Retinal pigment epithelial cell (primary cell): Measurements from ENCODE around the gene FKBP10.
"Not testable (repeated sequence)": the region's sequence is repeated elsewhere in the genome, so short reads cannot be mapped to it uniquely, and the experiment has no call there.

Experiments
- DNase-seq: peaks from one replicate; pipeline ENCODE4 v3.0.0-alpha.2; 2010; ENCODE audit warnings: low read depth
- H3K4me3 ChIP-seq: 2 replicates; pipeline ENCODE4 v1.5.1; 2011; ENCODE audit warnings: mild to moderate bottlenecking, low read length, control low read depth, moderate library complexity
- TF ChIP-seq, protein P1 (sequence below): conservative IDR thresholded peaks from 2 replicates; pipeline ENCODE4 v1.5.1; 2011; ENCODE audit warnings: low read depth, low read length, control low read depth, inconsistent platforms

Gene FKBP10

GRCh38 chr17:41835800-41836549 lies 23.2 kb downstream of the FKBP10 start, which contains the start of gene NT5C3B:
TSS of gene NT5C3B (minus strand) at chr17:41836232. CDS start at chr17:41836193, 39 bp downstream.
- TF ChIP-seq, protein P1, sequence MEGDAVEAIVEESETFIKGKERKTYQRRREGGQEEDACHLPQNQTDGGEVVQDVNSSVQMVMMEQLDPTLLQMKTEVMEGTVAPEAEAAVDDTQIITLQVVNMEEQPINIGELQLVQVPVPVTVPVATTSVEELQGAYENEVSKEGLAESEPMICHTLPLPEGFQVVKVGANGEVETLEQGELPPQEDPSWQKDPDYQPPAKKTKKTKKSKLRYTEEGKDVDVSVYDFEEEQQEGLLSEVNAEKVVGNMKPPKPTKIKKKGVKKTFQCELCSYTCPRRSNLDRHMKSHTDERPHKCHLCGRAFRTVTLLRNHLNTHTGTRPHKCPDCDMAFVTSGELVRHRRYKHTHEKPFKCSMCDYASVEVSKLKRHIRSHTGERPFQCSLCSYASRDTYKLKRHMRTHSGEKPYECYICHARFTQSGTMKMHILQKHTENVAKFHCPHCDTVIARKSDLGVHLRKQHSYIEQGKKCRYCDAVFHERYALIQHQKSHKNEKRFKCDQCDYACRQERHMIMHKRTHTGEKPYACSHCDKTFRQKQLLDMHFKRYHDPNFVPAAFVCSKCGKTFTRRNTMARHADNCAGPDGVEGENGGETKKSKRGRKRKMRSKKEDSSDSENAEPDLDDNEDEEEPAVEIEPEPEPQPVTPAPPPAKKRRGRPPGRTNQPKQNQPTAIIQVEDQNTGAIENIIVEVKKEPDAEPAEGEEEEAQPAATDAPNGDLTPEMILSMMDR = no peak
- H3K4me3 ChIP-seq = peak within 1 kb of the TSS; percentile 69
- DNase-seq = no peak

- no peak for DNase-seq
- TF ChIP-seq, protein P1 = no peak
- H3K4me3 ChIP-seq = peak overlapping the region; percentile 69
Observed at GRCh38 chr17:41836550-41837196, 23.9 kb downstream of the FKBP10 start.

GRCh38 chr17:41837761-41838538 lies 25.1 kb downstream of the FKBP10 start, which contains the start of gene KLHL10:
TSS of gene KLHL10 (plus strand) at chr17:41837825. CDS start at chr17:41837933, 108 bp downstream.
- DNase-seq = no peak
- TF ChIP-seq, protein P1 = no peak
- no peak within 1 kb of the TSS for H3K4me3 ChIP-seq

DNA sequence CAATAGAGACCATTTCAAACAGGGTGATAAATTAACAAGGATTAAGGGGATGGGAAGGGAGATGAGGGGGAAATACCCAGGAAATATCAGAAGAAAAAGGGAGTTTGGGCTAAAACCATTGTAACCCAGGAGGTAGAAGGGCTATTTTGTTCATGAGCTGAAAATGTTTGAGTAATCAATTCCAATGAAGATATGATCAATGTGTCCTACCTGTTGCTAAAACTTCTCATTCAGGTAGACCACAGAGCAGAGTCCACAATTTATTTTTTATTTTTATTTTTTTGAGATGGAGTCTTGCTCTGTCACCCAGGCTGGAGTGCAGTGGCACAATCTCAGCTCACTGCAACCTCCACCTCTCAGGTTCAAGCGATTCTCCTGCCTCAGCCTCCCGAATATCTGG lies 26.6 kb downstream of the FKBP10 start:
- not testable (repeated sequence) for DNase-seq, H3K4me3 ChIP-seq

DNA sequence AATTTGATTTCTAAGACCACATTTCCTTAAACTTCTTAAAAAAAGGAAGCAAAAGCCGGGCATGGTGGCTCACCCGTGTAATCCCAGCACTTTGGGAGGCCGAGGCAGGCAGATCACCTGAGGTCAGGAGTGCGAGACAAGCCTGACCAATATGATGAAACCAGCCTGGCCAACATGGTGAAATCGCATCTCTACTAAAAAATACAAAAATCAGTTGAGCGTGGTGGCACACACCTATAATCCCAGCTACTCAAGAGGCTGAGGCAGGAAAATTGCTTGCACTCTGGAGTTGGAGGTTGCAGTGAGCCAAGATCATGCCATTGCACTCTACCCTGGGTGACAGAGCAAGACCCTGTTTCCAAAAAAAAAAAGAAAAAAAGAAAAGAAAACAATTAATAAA lies 28.0 kb downstream of the FKBP10 start:
- not testable (repeated sequence) for DNase-seq

GRCh38 chr17:41844971-41845370 lies 32.2 kb downstream of the FKBP10 start:
- no peak for DNase-seq
- no peak overlapping the region for H3K4me3 ChIP-seq
- TF ChIP-seq, protein P1 = no peak

More for the DNA sequence above, 28.0 kb downstream of the FKBP10 start:
- H3K4me3 ChIP-seq = not testable (repeated sequence)

DNA sequence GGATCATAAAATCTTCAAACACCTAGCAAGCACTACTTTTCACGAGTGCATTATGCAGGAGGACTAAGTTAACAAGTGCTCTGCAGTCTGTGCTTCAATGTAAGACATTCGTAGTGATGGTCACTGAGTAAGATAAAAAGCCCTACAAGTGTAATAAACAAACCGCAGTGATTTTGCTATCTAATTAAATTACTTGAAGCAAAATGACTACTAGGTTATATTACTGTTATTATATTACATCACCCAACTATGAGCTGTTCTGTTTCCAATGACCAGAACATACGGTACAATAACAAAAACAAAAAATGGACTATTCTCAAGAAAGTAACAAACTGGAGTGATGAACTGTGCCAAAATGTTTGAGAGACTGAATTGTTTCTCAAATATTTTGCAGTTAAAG lies 36.0 kb downstream of the FKBP10 start:
- H3K4me3 ChIP-seq = no peak overlapping the region
- TF ChIP-seq, protein P1 = no peak
- no peak for DNase-seq
